IPS-20b (cell line): ENCODE results near the gene SPDYE2.
"Not testable (repeated sequence)": the region's sequence is repeated elsewhere in the genome, so short reads cannot be mapped to it uniquely, and the experiment has no call there.

Experiments used
- H3K27ac ChIP-seq: one replicate; pipeline ENCODE4 v1.5.1; 2013; ENCODE audit warnings: low read length
- H3K27me3 ChIP-seq: 2 replicates; pipeline ENCODE4 v1.6.1; 2013; ENCODE audit warnings: mild to moderate bottlenecking, low read length, inconsistent platforms; ENCODE audit not compliant: insufficient read depth
- H3K36me3 ChIP-seq: 2 replicates; pipeline ENCODE4 v1.6.1; 2013; ENCODE audit warnings: low read depth, mild to moderate bottlenecking, inconsistent platforms, low read length, moderate library complexity; ENCODE audit not compliant: insufficient read depth
- H3K4me1 ChIP-seq: 2 replicates; pipeline ENCODE4 v1.6.1; 2013; ENCODE audit warnings: mild to moderate bottlenecking, control low read depth, inconsistent platforms, low read length, moderate library complexity; ENCODE audit not compliant: insufficient read depth
- H3K4me3 ChIP-seq: 2 replicates; pipeline ENCODE4 v1.5.1; 2013; ENCODE audit warnings: mild to moderate bottlenecking, low read length, inconsistent platforms
- H3K9ac ChIP-seq: 2 replicates; pipeline ENCODE4 v1.6.1; 2013; ENCODE audit warnings: low read depth, mild to moderate bottlenecking, inconsistent platforms, low read length, moderate library complexity
- H3K9me3 ChIP-seq: 2 replicates; pipeline ENCODE4 v1.6.1; 2013; ENCODE audit warnings: mild to moderate bottlenecking, low read depth, low read length, inconsistent platforms; ENCODE audit not compliant: insufficient read depth

Gene SPDYE2

GRCh38 chr7:102550808-102551422, at the start of gene SPDYE2:
Gene SPDYE2 (plus strand): TSS chr7:102551226. CDS start chr7:102553256, 2,030 bp downstream.
- not testable (repeated sequence) for H3K4me3 ChIP-seq, H3K27ac ChIP-seq, H3K36me3 ChIP-seq, H3K9me3 ChIP-seq, H3K4me1 ChIP-seq, H3K27me3 ChIP-seq, H3K9ac ChIP-seq

- H3K4me3 ChIP-seq, H3K9me3 ChIP-seq, H3K4me1 ChIP-seq, H3K27ac ChIP-seq, H3K9ac ChIP-seq, H3K36me3 ChIP-seq, H3K27me3 ChIP-seq: not testable (repeated sequence)
These were observed 47.9 kb upstream of the SPDYE2 start for GRCh38 chr7:102503141-102503540.

GRCh38 chr7:102505298-102506185, 45.5 kb upstream of the SPDYE2 start:
- not testable (repeated sequence) for H3K27ac ChIP-seq, H3K4me1 ChIP-seq, H3K4me3 ChIP-seq, H3K9ac ChIP-seq, H3K9me3 ChIP-seq, H3K27me3 ChIP-seq, H3K36me3 ChIP-seq

DNA sequence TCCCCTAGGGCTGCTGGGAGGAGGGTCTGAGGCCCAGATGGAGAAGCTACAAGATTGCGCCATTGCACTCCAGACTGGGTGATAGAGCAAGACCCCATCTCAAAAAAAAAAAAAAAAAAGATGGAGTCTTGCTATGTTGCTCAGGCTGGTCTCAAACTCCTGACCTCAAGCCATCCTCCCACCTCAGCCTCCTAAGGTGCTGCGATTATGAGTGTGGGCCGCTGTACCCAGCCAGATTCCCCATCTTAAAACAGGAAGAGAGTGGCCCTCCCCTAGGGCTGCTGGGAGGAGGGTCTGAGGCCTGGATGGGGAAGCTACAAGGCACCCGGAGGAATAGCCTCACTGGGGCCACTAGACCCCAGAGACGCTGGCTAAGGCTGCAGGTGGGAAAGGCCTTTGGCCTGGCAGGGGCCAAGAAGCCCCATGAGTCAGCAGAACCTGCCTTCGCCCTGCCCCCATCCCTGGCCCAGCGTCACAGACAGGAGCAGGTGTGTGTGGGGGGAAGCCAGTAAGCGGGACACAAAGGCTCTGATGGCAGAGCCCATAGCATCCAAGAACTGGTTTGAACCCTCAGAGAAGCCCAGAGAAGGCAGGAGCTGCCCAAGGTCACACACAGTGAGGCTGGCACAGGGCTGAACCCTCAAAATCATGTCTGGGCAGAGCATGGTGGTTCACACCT, 43.5 kb upstream of the SPDYE2 start:
- not testable (repeated sequence) for H3K36me3 ChIP-seq, H3K4me3 ChIP-seq, H3K9ac ChIP-seq, H3K9me3 ChIP-seq, H3K27ac ChIP-seq, H3K4me1 ChIP-seq, H3K27me3 ChIP-seq

- H3K27ac ChIP-seq, H3K36me3 ChIP-seq, H3K4me3 ChIP-seq, H3K27me3 ChIP-seq, H3K9me3 ChIP-seq, H3K4me1 ChIP-seq, H3K9ac ChIP-seq: not testable (repeated sequence)
These were observed 40.5 kb upstream of the SPDYE2 start for GRCh38 chr7:102510575-102510974.

DNA sequence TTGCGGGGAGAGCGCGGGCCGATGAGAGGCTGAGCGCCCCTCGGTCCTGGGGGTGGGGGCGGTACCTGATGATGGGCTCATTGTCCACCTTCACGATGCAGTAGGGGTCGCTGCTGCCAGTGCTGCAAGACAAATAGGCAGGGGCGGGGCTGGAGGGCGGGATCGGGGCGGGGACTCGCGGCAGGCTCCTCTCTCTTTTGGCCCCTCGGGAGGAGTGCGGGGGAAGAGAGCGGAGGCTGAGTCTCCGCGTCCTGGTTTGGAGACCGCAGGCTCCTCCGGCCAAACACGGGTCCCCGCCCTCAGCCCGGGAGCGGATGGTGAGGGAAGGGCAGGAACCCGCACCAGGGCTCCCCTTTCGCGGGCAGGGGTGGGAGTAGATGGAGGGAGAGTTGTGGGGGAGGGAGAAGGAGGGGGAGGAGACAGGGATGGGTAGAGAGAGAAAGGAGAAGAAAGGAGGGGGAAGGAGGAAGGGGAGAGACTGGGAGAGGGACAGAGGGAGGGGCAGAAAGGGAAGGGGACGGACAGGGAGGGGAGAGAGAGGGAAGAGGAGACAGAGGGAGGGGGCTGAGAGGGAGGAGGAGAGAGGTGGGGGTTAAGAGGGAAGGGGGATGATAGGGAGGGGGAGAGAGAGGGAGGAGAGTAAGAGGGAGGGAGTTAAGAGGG, 39.0 kb upstream of the SPDYE2 start:
- not testable (repeated sequence) for H3K4me1 ChIP-seq, H3K27me3 ChIP-seq, H3K4me3 ChIP-seq, H3K27ac ChIP-seq, H3K9ac ChIP-seq, H3K36me3 ChIP-seq, H3K9me3 ChIP-seq

DNA sequence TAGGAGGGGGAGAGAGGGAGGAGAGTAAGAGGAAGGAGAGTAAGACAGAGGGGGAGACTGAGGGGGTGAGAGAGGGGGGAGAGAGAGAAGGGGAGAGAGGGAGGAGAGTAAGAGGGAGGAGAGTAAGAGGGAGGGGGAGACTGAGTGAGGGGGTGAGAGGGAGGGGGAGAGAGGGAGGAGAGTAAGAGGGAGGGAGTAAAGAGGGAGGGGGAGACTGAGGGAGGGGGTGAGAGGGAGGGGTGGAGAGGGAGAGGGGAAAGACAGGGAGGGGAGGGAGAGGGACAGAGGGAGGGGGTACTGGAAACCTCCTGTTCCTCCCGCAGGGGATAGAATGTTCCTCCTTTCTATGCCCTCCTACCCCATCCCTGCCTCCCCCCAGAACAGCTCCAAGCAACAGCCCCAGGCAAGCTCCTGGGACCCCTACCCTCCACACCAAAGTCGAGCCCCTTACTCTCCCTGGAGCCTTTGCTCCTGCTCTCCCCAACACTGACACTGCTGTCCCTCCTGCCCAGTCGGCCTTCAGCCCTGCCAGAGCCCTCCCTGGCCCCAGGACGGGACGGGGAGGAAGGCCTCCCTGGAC, 38.3 kb upstream of the SPDYE2 start:
- not testable (repeated sequence) for H3K4me1 ChIP-seq, H3K9me3 ChIP-seq, H3K36me3 ChIP-seq, H3K9ac ChIP-seq, H3K27me3 ChIP-seq, H3K4me3 ChIP-seq, H3K27ac ChIP-seq

- H3K9ac ChIP-seq, H3K36me3 ChIP-seq, H3K27ac ChIP-seq: not testable (repeated sequence)
These were observed 35.9 kb upstream of the SPDYE2 start for GRCh38 chr7:102514881-102515721.

GRCh38 chr7:102515889-102516288, 35.1 kb upstream of the SPDYE2 start:
- not testable (repeated sequence) for H3K27me3 ChIP-seq

More at GRCh38 chr7:102514881-102515721, 35.9 kb upstream of the SPDYE2 start:
- not testable (repeated sequence) for H3K9me3 ChIP-seq, H3K4me1 ChIP-seq, H3K27me3 ChIP-seq, H3K4me3 ChIP-seq

DNA sequence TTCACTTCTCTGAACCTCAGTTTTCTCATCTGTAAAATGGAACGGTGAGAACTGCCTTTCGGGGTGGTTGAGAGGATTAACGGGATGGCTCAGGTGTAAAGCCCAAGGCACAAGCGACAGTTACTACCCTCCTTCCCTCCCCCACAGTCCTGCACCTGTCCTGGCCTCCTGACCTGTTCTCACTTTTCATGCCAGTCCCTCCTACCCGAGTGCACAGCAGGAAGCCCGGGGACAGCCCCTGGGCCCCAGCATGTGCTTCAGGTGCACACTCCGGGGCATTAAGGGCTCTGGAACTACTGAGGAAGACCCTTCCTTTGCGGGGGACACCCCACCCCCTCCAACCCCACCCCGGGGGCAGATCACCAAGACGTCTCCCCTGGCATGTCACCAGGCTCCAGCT, 34.1 kb upstream of the SPDYE2 start:
- not testable (repeated sequence) for H3K27me3 ChIP-seq, H3K4me1 ChIP-seq, H3K36me3 ChIP-seq, H3K4me3 ChIP-seq, H3K9me3 ChIP-seq, H3K27ac ChIP-seq, H3K9ac ChIP-seq

More at GRCh38 chr7:102515889-102516288, 35.1 kb upstream of the SPDYE2 start:
- not testable (repeated sequence) for H3K4me1 ChIP-seq, H3K4me3 ChIP-seq, H3K36me3 ChIP-seq, H3K9me3 ChIP-seq, H3K27ac ChIP-seq, H3K9ac ChIP-seq
